Loucy (cell line): ENCODE results near the gene SMG9.

Experiments
- EZH2phosphoT487 ChIP-seq: fragments of 200-600 bp; IDR thresholded peaks from 2 replicates; pipeline ENCODE4 v1.6.1; 2018; ENCODE audit warnings: antibody characterized with exemption, mild to moderate bottlenecking, moderate library complexity, borderline replicate concordance
- TF ChIP-seq, protein P1 (sequence below): fragments of 200-600 bp; sonication (generic); conservative IDR thresholded peaks from 2 replicates; pipeline ENCODE4 v1.5.1; 2014; ENCODE audit warnings: mild to moderate bottlenecking, antibody characterized with exemption, low read length

DNA sequence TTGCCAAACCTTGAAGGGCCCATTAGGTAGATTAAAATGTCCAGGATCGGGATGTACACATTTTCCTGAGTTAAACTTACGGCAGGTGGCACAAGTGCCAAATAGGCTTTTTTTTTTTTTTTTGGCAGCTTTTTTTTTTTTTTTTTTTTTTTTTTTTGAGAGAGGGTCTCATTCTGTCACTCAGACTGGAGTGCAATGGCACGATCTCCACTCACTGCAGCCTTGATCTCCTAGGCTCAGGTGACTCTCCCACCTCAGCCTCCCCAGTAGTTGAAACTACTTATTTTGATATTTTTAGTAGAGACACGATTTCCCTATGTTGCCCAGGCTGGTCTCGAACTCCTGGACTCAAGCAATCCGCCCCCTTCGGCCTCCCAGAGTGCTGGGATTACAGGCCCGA, 29.9 kb downstream of the SMG9 start:
- TF ChIP-seq, protein P1, sequence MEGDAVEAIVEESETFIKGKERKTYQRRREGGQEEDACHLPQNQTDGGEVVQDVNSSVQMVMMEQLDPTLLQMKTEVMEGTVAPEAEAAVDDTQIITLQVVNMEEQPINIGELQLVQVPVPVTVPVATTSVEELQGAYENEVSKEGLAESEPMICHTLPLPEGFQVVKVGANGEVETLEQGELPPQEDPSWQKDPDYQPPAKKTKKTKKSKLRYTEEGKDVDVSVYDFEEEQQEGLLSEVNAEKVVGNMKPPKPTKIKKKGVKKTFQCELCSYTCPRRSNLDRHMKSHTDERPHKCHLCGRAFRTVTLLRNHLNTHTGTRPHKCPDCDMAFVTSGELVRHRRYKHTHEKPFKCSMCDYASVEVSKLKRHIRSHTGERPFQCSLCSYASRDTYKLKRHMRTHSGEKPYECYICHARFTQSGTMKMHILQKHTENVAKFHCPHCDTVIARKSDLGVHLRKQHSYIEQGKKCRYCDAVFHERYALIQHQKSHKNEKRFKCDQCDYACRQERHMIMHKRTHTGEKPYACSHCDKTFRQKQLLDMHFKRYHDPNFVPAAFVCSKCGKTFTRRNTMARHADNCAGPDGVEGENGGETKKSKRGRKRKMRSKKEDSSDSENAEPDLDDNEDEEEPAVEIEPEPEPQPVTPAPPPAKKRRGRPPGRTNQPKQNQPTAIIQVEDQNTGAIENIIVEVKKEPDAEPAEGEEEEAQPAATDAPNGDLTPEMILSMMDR = no peak
- TF ChIP-seq EZH2phosphoT487 = no peak
